SK-N-SH (cell line): ENCODE results near the gene GRAMD2B.

Experiments used
- CTCF ChIP-seq: fragments of 200-600 bp; sonication (generic); IDR thresholded peaks from 2 replicates; pipeline ENCODE4 v1.6.1; 2017; ENCODE audit warnings: antibody characterized with exemption, mild to moderate bottlenecking, moderate library complexity
- EP300 ChIP-seq, 2 experiments: IDR thresholded peaks; 2 replicates each; pipeline versions ENCODE4 v1.4.0 to v1.6.1; 2012; ENCODE audit warnings: borderline replicate concordance in 1 of 2, low read depth in 1 of 2, low read length in 1 of 2
- EZH2phosphoT487 ChIP-seq: fragments of 200-600 bp; sonication (generic); IDR thresholded peaks from 2 replicates; pipeline ENCODE4 v1.6.1; 2017; ENCODE audit warnings: low read depth, mixed run types, mild to moderate bottlenecking, antibody characterized with exemption, moderate library complexity, borderline replicate concordance
- GATA2 ChIP-seq: sonication (generic); formaldehyde crosslinking; IDR thresholded peaks from 2 replicates; pipeline ENCODE4 v1.5.0; 2020; ENCODE audit warnings: mild to moderate bottlenecking, missing genetic modification reagents
- POLR2AphosphoS5 ChIP-seq: IDR thresholded peaks from 2 replicates; pipeline ENCODE4 v1.6.1; 2012; ENCODE audit warnings: low read depth, low read length
- RAD21 ChIP-seq: IDR thresholded peaks from 2 replicates; pipeline ENCODE4 v1.6.1; 2012; ENCODE audit warnings: mild to moderate bottlenecking, low read length
- RCOR1 ChIP-seq: fragments of 150-350 bp; IDR thresholded peaks from 2 replicates; pipeline ENCODE4 v1.6.1; 2017; ENCODE audit warnings: antibody characterized with exemption, low read length
- REST ChIP-seq: IDR thresholded peaks from 2 replicates; pipeline ENCODE4 v1.6.1; 2012; ENCODE audit warnings: mild to moderate bottlenecking, low read depth, low read length, moderate library complexity
- RFX5 ChIP-seq: IDR thresholded peaks from 2 replicates; pipeline ENCODE4 v1.6.1; 2012; ENCODE audit warnings: mild to moderate bottlenecking, improper control_type of control experiment, low read length
- RXRA ChIP-seq: IDR thresholded peaks from 2 replicates; pipeline ENCODE4 v1.4.0; 2012; ENCODE audit warnings: low read depth, mild to moderate bottlenecking, borderline replicate concordance
- TAF1 ChIP-seq: IDR thresholded peaks from 2 replicates; pipeline ENCODE4 v1.6.1; 2012; ENCODE audit warnings: low read depth, mild to moderate bottlenecking, low read length, moderate library complexity, borderline replicate concordance
- TF ChIP-seq, protein P1 (sequence below): IDR thresholded peaks from 2 replicates; pipeline ENCODE4; 2012
- TF ChIP-seq, protein P2 (sequence below): fragments of 150-350 bp; IDR thresholded peaks from 2 replicates; pipeline ENCODE4 v1.6.1; 2017; ENCODE audit warnings: antibody characterized with exemption, low read length, low read depth, borderline replicate concordance

GRCh38 chr5:126415789-126416188 lies 7.4 kb upstream of the GRAMD2B start:
- TF ChIP-seq EZH2phosphoT487 (no peak), RFX5 (no peak), TAF1 (no peak), CTCF (no peak), RAD21 (no peak), REST (no peak), EP300 (IDR thresholded peaks at IDR 0.05; ENCODE audit: borderline replicate concordance in 1 of 2, low read depth in 1 of 2, low read length in 1 of 2) (no peak), RXRA (no peak), GATA2 (CRISPR knock-in tag) (no peak), RCOR1 (no peak), POLR2AphosphoS5 (no peak)
- TF ChIP-seq, protein P1, sequence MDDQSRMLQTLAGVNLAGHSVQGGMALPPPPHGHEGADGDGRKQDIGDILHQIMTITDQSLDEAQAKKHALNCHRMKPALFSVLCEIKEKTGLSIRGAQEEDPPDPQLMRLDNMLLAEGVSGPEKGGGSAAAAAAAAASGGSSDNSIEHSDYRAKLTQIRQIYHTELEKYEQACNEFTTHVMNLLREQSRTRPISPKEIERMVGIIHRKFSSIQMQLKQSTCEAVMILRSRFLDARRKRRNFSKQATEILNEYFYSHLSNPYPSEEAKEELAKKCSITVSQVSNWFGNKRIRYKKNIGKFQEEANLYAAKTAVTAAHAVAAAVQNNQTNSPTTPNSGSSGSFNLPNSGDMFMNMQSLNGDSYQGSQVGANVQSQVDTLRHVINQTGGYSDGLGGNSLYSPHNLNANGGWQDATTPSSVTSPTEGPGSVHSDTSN = no peak
- TF ChIP-seq, protein P2, sequence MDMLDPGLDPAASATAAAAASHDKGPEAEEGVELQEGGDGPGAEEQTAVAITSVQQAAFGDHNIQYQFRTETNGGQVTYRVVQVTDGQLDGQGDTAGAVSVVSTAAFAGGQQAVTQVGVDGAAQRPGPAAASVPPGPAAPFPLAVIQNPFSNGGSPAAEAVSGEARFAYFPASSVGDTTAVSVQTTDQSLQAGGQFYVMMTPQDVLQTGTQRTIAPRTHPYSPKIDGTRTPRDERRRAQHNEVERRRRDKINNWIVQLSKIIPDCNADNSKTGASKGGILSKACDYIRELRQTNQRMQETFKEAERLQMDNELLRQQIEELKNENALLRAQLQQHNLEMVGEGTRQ = no peak
